NCI-H2029 treated with DMSO at 0.1 percent for 48 hours (cell line): ENCODE measurements around the gene COX7A2.

ENCODE experiments used
- DNase-seq: peaks from one replicate; lab custom pipeline; 2025; lab: John Stamatoyannopoulos, UW

COX7A2 gene

GRCh38 chr6:75243333-75244062, at the start of gene COX7A2:
Gene COX7A2, minus strand, starts transcription at chr6:75243801. Its CDS starts 67 bp downstream, at chr6:75243734.
- peak; percentile 91 for DNase-seq

- no peak for DNase-seq
Measured at GRCh38 chr6:75292555-75292954, 49.0 kb upstream of the COX7A2 start.

- DNase-seq: no peak
Measured at GRCh38 chr6:75291744-75292143, 48.1 kb upstream of the COX7A2 start.

GRCh38 chr6:75291331-75291730, 47.7 kb upstream of the COX7A2 start:
- DNase-seq: no peak

- no peak for DNase-seq
Measured at GRCh38 chr6:75290136-75290945, 46.7 kb upstream of the COX7A2 start.

- no peak for DNase-seq
Measured at GRCh38 chr6:75288023-75288422, 44.4 kb upstream of the COX7A2 start.

DNA sequence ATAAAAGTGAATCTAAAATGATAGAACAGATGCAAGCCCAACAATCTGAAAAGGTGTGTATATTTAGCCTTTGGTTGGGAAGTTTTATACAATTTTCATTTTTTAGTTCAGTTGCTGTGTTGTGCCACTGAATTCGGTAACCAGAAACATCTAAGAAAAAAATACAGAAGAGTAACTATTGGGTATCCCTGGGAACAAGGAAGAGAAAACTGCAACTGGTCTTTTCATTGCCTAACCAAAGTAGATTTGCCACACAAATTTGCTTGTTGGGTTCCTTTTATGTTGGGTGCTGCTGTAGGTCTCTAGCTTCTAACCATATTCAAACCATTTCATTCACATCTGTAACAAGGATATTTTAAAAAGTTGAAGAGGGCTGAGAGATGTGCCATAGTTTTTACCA, 43.8 kb upstream of the COX7A2 start:
- DNase-seq: no peak

DNA sequence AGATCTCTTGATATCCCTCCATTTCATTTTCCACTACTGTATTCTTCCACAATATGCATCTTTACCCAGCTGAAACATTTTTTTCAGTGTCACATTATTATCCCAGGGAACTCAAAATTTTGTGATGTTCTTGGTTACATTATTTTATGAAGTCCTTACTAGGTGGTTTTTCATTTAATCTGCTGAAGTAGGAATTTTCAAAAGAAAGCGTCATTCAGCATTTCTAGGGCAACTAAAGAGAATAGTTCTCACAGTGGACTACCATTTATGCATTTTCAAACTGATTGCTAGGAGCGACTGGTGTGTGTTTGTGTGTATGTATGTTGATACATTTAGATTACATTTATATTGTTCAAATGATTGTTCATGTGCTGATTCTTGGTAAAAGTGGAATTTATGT, 43.4 kb upstream of the COX7A2 start:
- no peak for DNase-seq

DNA sequence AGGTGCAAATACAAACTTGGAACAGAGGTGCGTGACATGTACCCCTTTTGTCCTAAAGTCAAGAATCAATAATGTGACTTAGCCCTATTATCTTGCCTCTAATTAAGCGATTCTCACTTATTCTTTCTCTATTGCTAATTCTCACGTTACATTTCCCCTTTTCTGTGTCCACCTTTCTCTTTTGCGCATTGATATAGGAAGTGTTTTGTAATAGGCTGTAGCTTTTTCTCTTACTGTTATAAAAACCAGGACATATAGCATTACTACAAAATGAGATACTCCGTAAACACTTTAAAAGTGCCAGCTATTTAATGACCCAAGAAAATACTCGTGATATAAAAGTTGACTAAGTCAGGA, 41.7 kb upstream of the COX7A2 start:
- peak; percentile 75 for DNase-seq

DNA sequence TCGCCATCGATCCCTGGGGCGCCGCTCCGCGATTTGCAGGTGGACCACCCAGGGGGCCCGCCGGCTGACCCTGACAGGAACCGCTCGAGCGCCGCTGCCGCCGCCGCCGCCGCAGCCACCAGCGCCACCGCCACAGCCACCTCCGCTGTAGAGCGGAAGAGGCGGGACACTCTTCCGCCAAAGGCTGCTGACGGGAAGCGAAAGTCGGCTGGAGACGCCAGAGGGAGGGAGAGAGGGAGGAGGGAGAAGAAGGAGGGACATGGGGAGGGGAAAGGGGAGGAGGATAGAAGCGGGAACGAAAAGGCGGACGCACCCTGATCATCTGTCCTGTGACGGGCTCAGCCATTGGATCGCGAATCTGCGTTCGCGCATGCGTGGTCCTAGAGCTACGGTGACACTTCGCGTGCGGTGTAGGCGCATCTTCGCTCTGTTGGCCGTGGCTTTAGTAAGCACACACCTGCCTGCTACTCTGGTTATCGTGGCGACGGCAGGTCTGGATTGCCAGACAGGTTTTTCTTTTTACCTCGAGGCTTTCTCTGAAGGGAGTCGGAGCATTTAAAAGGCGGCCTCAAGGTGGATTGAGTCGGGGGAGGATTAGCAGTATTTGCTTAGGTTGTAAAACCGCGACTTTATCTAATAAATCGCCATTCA, 41.2 kb upstream of the COX7A2 start, which contains the start of gene TMEM30A:
Gene TMEM30A (minus strand): TSS at position 161 of the 651 bp plus-strand sequence. CDS start 154 bp downstream, at position 7.
- peak; percentile 97 for DNase-seq

DNA sequence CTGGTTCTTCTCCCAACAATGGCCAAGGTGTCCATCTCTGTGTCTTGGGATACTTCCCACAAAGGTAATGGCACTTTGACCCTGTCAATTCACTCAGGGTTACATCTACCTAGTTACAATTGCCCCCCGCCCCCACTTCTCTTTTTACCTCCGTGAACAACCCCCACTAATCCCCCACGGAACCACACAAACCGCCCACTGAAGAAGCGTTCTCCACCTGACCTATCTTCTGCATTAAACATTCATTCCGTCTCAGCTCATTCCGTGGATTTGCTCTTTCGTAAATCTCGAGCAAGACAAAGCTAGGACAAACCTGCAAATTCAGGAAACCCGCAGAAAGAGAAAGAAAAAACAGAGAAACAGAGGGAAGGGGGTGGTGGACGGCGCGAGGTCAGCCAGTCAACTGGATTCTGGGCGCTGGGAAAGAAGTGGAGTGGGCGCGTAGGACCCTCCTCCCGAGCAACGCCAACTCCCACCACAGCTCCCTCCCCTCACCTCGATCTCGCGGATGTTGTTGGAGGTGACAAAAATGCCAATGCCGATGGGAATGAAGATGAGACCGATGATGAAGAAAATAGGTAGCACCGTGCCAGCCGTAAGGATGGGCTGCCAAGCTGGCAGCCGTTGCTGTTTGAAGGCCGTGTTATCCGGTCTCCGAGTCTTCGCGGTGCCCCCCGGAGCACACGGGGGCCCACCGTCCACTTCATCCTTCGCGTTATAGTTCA, 40.5 kb upstream of the COX7A2 start:
- no peak for DNase-seq

DNA sequence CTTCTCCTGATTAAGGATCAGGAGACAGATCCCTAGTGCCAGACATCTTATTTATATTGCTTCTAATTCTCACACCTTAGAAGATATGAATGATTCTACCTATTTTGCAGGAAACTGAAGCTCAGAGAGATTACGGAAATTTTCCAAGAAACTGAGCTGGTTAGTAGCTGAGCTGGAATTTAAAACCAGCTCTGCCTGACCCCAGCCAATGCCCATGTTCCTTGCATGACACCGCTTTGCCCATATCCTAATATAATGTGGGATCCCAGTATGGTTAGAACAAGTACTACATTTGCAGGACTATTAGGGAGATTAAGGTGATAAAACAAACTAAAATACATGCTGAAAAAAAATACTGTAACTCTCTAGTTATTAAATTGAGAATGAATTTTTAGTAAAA, 39.1 kb upstream of the COX7A2 start:
- DNase-seq: no peak

GRCh38 chr6:75281653-75282052, 38.1 kb upstream of the COX7A2 start:
- no peak for DNase-seq

DNA sequence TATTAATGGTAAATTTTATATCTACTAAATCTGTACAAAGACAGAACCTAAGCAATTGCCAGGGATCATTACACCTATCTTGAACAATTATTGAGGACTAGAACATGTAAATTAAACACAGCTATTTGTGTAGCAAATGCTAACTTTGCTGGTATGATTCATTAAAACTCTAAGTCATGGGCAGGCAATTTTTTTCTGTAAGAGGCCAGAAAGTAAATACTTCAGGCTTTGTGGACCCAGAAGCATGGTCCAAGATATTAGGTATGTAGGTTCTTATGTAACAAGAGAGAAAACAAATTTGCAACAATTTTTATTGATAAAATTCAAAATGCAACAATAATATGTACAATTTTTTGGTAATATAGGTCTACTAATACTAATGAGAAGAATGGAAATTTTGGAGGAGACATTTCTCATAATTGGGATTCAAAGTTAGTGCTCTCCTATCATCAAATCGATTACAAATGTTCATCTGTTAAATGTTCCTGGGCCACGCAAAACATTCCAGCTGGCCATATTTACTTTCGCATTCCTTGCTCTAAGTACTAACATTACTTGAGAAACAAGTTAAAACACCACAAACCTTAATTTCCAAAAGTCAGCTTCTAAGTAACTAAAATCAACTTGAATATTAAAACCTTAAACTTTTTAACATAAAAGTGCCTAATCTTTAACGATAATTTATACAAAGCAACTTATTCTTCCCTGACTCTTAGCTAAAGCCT, 36.7 kb upstream of the COX7A2 start:
- no peak for DNase-seq

GRCh38 chr6:75279418-75279817, 35.8 kb upstream of the COX7A2 start:
- no peak for DNase-seq

- no peak for DNase-seq
Measured at GRCh38 chr6:75278474-75279077, 35.0 kb upstream of the COX7A2 start.

DNA sequence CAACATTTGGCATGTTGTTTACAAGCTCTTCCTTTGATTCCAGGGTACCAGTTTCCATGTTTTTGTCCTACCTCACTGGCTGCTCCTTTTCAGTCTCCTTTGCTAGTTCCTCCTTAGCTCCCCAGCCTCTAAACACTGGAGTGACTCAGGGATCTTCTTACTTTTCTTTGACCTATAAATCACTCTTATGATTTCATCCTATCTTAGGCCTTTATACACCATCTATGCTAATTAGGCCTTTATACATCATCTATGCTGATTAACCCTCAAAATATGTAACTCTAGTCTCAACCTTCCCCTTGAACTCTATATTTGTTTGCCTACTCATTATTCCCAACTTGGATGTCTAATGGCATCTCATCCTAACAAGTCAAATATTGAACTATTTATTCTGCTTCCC, 31.5 kb upstream of the COX7A2 start:
- no peak for DNase-seq

- DNase-seq: no peak
Measured at GRCh38 chr6:75273009-75273408, 29.4 kb upstream of the COX7A2 start.

GRCh38 chr6:75272145-75272840, 28.7 kb upstream of the COX7A2 start:
- DNase-seq: no peak

DNA sequence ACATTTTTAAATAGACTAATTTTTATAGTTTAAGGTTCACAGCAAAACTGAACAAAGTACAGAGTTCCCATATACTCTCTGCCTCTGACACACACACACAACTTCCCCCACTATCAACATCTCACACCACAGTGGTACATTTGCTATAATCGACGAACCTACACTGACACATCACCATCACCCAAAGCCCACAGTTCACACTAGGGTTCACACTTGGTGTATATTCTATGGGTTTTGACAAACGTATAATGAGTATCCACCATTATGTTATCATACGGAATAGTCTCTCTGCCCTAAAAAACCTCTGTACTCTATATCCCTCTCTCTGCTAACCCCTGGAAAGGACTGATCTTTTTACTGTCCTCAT, 25.4 kb upstream of the COX7A2 start:
- no peak for DNase-seq
